Skin of body (tissue), 2 donors: ENCODE results near the gene RPL29. TPM values are rescaled to one million over a fixed set of nuclear protein-coding genes. Genes with fewer than 3 reads are reported as not detected.
"Not testable (repeated sequence)": the region's sequence is repeated elsewhere in the genome, so short reads cannot be mapped to it uniquely, and the experiment has no call there.

Experiments used
- DNase-seq: peaks from one replicate; lab custom pipeline; 2025; lab: John Stamatoyannopoulos, UW
- total RNA-seq: library from RNA; depleted of rRNA; stranded (reverse); fragments of >200 nt; gene quantifications from one replicate; pipeline ENCODE4 v1.2.3, GENCODE V29; 2014

Gene RPL29
- total RNA-seq, 1 donor from 2014 or later: 933 TPM

- DNase-seq: no peak
Observed at GRCh38 chr3:52006017-52006819, 10.5 kb upstream of the RPL29 start.

- peak; percentile 33 for DNase-seq
Observed at GRCh38 chr3:52005571-52005986, 9.9 kb upstream of the RPL29 start.

- no peak for DNase-seq
Observed at GRCh38 chr3:52004906-52005395, 9.3 kb upstream of the RPL29 start.

GRCh38 chr3:52004163-52004787 is 8.6 kb upstream of the RPL29 start:
- DNase-seq: peak; percentile 62

- DNase-seq: no peak
Observed at GRCh38 chr3:52002748-52003147, 7.1 kb upstream of the RPL29 start.

GRCh38 chr3:52001443-52001974 is 5.8 kb upstream of the RPL29 start:
- DNase-seq: peak; percentile 23

GRCh38 chr3:51999846-52000245 is 4.2 kb upstream of the RPL29 start:
- DNase-seq: no peak

GRCh38 chr3:51998774-51999173 is 3.1 kb upstream of the RPL29 start:
- DNase-seq: no peak

GRCh38 chr3:51997935-51998596 is 2.4 kb upstream of the RPL29 start:
- no peak for DNase-seq

GRCh38 chr3:51997172-51997571 is 1.5 kb upstream of the RPL29 start:
- no peak for DNase-seq

GRCh38 chr3:51994530-51994929 is 1.2 kb downstream of the RPL29 start:
- no peak for DNase-seq

GRCh38 chr3:51993657-51994056 is 2.0 kb downstream of the RPL29 start:
- not testable (repeated sequence) for DNase-seq

GRCh38 chr3:51992017-51992682 is 3.5 kb downstream of the RPL29 start:
- no peak for DNase-seq

- not testable (repeated sequence) for DNase-seq
Observed at GRCh38 chr3:51990501-51990971, 5.2 kb downstream of the RPL29 start.

GRCh38 chr3:51988286-51989146 is 7.2 kb downstream of the RPL29 start:
- no peak for DNase-seq

GRCh38 chr3:51987568-51987967 is 8.1 kb downstream of the RPL29 start:
- no peak for DNase-seq

- no peak for DNase-seq
Observed at GRCh38 chr3:51986010-51986947, 9.4 kb downstream of the RPL29 start.

- no peak for DNase-seq
Observed at GRCh38 chr3:51985063-51985462, 10.6 kb downstream of the RPL29 start.

GRCh38 chr3:51984269-51984647 is 11.4 kb downstream of the RPL29 start:
- no peak for DNase-seq
